Naive thymus-derived CD4-positive, alpha-beta T cell (primary cell): Measurements from ENCODE around the gene LRRC3C. TPM values are rescaled to one million over a fixed set of nuclear protein-coding genes. Genes with fewer than 3 reads are reported as not detected.
A peak's percentile ranks its signal among the peaks of the same experiment; 100 is the strongest.

ENCODE experiments used
- ATAC-seq: fragments of 150-1000 bp; cut with Tn5 transposase; 2 replicates; pipeline ENCODE4 v1.10.0; 2021; ENCODE audit warnings: mild to moderate bottlenecking, moderate library complexity
- CTCF ChIA-PET: fragments of 350-600 bp; sonication (Branson Sonifier 250); formaldehyde crosslinking; loops from one replicate; lab custom pipeline; 2021; ENCODE audit warnings: antibody characterized with exemption; lab: Charles Lee
- POLR2A ChIA-PET: fragments of 350-600 bp; sonication (Branson Sonifier 250); formaldehyde crosslinking; loops from one replicate; lab custom pipeline; 2021; ENCODE audit warnings: antibody characterized with exemption, inconsistent platforms; lab: Charles Lee
- DNase-seq, 9 donors: peaks; one replicate each; pipeline versions ENCODE4 v3.0.0 to v3.0.0-alpha.2; 2020 to 2022; ENCODE audit warnings: mixed read lengths in 1 of 9
- H3K27ac ChIP-seq: one replicate; pipeline ENCODE4 v1.7.0; 2013; ENCODE audit warnings: mild to moderate bottlenecking, low read depth, low read length, moderate library complexity
- H3K27me3 ChIP-seq, 2 donors: one replicate each; pipeline ENCODE4 v1.7.0; 2013; ENCODE audit warnings: low read length in 2 of 2, mild to moderate bottlenecking in 2 of 2, moderate library complexity in 2 of 2; ENCODE audit not compliant: control insufficient read depth in 2 of 2, insufficient read depth in 2 of 2
- H3K36me3 ChIP-seq, 3 experiments: 1 replicate in 2 of 3; 2 replicates in 1 of 3; pipeline ENCODE4 v1.7.0; 2013; ENCODE audit warnings: low read length in 3 of 3, mild to moderate bottlenecking in 3 of 3, moderate library complexity in 1 of 3; ENCODE audit not compliant: insufficient read depth in 3 of 3, control insufficient read depth in 2 of 3
- H3K4me1 ChIP-seq, 2 donors: one replicate each; pipeline ENCODE4 v1.7.0; 2013; ENCODE audit warnings: low read length in 2 of 2, mild to moderate bottlenecking in 2 of 2, moderate library complexity in 1 of 2; ENCODE audit not compliant: control insufficient read depth in 2 of 2, insufficient read depth in 2 of 2
- H3K4me3 ChIP-seq: 2 replicates; pipeline ENCODE4 v1.7.0; 2013; ENCODE audit warnings: mild to moderate bottlenecking, low read length
- H3K9me3 ChIP-seq, 3 experiments: 1 replicate in 2 of 3; 2 replicates in 1 of 3; pipeline ENCODE4 v1.7.0; 2013; ENCODE audit warnings: low read length in 3 of 3; ENCODE audit not compliant: control insufficient read depth in 2 of 3
- H3K27ac Mint-ChIP-seq, 9 donors: one replicate each; pipeline ENCODE4 v1.8.0; 2020 to 2022; ENCODE audit warnings: mixed read lengths in 9 of 9, mild to moderate bottlenecking in 8 of 9, moderate library complexity in 5 of 9, inconsistent platforms in 2 of 9
- H3K27me3 Mint-ChIP-seq, 5 donors: one replicate each; pipeline ENCODE4 v1.8.0; 2021 to 2022; ENCODE audit warnings: mixed read lengths in 5 of 5, mild to moderate bottlenecking in 1 of 5
- H3K36me3 Mint-ChIP-seq, 5 donors: one replicate each; pipeline ENCODE4 v1.8.0; 2020 to 2022; ENCODE audit warnings: mixed read lengths in 5 of 5, mild to moderate bottlenecking in 3 of 5, inconsistent platforms in 1 of 5
- H3K4me1 Mint-ChIP-seq, 7 donors: one replicate each; pipeline ENCODE4 v1.8.0; 2020 to 2022; ENCODE audit warnings: mixed read lengths in 7 of 7, mild to moderate bottlenecking in 3 of 7, inconsistent platforms in 1 of 7
- H3K4me3 Mint-ChIP-seq, 10 donors: one replicate each; pipeline ENCODE4 v1.8.0; 2020 to 2022; ENCODE audit warnings: mild to moderate bottlenecking in 10 of 10, mixed read lengths in 10 of 10, moderate library complexity in 6 of 10, inconsistent platforms in 2 of 10
- H3K9me3 Mint-ChIP-seq, 11 donors: one replicate each; pipeline ENCODE4 v1.8.0; 2020 to 2022; ENCODE audit warnings: mixed read lengths in 11 of 11, mild to moderate bottlenecking in 4 of 11, inconsistent platforms in 1 of 11, moderate library complexity in 1 of 11
- intact Hi-C, 2 donors: fragments of 100-400 bp; cut with micrococcal nuclease; formaldehyde crosslinking; loops; one replicate each; pipeline ENCODE4 v1.15.1; 2023
- polyA plus RNA-seq, 2 donors: library from polyadenylated mRNA; unstranded; fragments of 300-500 nt; fragmentation: Illumina TruSeq; gene quantifications; one replicate each; pipeline ENCODE4 v1.2.3, GENCODE V29; 2021
- total RNA-seq, 6 experiments: library from RNA in 5 of 6; stranded (reverse) in 5 of 6; gene quantifications; 1 replicate in 5 of 6; 2 replicates in 1 of 6; pipeline ENCODE4 v1.2.3 and lab custom pipeline; 2021 to 2026

LRRC3C gene
- total and polyA plus RNA-seq, 7 experiments from 2014 or later = 0.27 TPM; not detected in 6

DNA sequence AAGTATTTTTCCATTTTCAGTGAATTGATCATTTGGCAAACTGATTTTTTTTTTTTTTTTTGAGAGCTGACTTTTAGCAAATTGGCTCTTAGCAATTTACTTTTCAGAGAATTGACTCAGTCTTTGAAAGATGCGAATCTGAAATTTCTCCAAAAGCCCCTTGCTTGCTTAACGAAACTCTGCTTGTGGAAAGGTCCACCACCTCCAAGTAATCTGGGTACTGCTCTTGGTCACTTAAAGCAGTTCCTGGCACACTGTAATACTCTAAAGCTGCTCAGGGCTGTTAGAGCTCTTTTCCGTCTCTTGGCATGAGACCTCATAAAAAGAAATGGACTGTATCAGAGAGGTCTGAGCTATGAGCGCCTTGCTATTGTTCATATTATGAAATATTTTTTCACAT, 12.0 kb upstream of the LRRC3C start:
- peak overlapping the region in 1 of 9 donors; percentile 29 for H3K27ac Mint-ChIP-seq
- no peaks in the 10 kb centered on the region for H3K9me3 ChIP-seq

DNA sequence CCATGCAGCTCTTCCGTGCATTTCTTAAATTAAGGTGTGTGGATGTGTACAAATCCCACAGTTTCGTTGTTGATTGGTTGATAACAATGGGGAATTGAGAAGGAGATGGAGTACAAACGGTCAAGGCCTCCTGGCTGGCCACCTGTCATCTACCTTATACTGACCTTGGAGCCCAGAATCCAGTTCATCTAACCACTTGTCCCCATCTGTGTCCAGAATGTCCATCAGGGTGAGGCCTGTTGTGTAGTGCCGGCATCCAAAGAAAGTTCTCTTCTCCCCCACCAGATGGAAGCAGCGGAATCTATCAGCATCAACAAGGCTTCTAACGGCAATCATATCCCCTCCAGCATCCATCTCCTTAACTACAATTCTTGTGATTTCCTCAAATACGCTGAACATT, 10.6 kb upstream of the LRRC3C start:
- no peak overlapping the region for H3K27ac ChIP-seq
- ChIA-PET CTCF (no interaction called here), POLR2A (interaction anchor here (0.8 to 1.3 kb wide), 3 partner anchors 9 to 1771 kb away, joined by 3 to 5 read pairs (median 3); no protein-coding TSS in a partner anchor)
- peak overlapping the region in 1 of 10 donors; percentile 21 for H3K4me3 Mint-ChIP-seq
- intact Hi-C loops = loop anchor here in 1 of 2 donors (1.0 kb wide), 1 partner anchor 9 kb away; no protein-coding TSS in a partner anchor
- peaks cover 2 to 61% (median 44%) of the 10 kb centered on the region in 5 donors for H3K36me3 Mint-ChIP-seq
- H3K9me3 Mint-ChIP-seq = peaks cover 0 to 1% (median 0%) of the 10 kb centered on the region in 11 donors
- DNase-seq = no peak
- peaks cover 1 to 45% (median 17%) of the 10 kb centered on the region in 3 experiments for H3K36me3 ChIP-seq
- H3K4me1 ChIP-seq = peaks cover 14 to 28% of the 10 kb centered on the region in 2 donors
- peaks cover 10 to 55% (median 45%) of the 10 kb centered on the region in 7 donors for H3K4me1 Mint-ChIP-seq
- H3K27me3 Mint-ChIP-seq = no peaks in the 10 kb centered on the region
- H3K27me3 ChIP-seq = no peaks in the 10 kb centered on the region
- no peak overlapping the region for H3K4me3 ChIP-seq
- H3K9me3 ChIP-seq = no peaks in the 10 kb centered on the region
- ATAC-seq = no peak
- peak overlapping the region in 2 of 9 donors; percentile 56 to 68 for H3K27ac Mint-ChIP-seq

More for the DNA sequence above, 12.0 kb upstream of the LRRC3C start:
- peaks cover 10 to 41% (median 33%) of the 10 kb centered on the region in 7 donors for H3K4me1 Mint-ChIP-seq
- ChIA-PET CTCF (interaction anchor here (0.6 kb wide), 1 partner anchor 43 kb away, joined by 5 read pairs; no protein-coding TSS in a partner anchor), POLR2A (interaction anchor here (0.6 kb wide), 1 partner anchor 36 kb away, joined by 4 read pairs; no protein-coding TSS in a partner anchor)
- H3K27ac ChIP-seq = no peak overlapping the region
- H3K36me3 ChIP-seq = peaks cover 0 to 45% (median 10%) of the 10 kb centered on the region in 3 experiments
- ATAC-seq (no peak), DNase-seq (no peak)
- no peaks in the 10 kb centered on the region for H3K27me3 Mint-ChIP-seq
- peaks cover 0 to 1% (median 0%) of the 10 kb centered on the region in 11 donors for H3K9me3 Mint-ChIP-seq
- H3K4me1 ChIP-seq = peaks cover 6 to 14% of the 10 kb centered on the region in 2 donors
- intact Hi-C loops = loop anchor here in 1 of 2 donors (1.0 kb wide), 1 partner anchor 12 kb away; no protein-coding TSS in a partner anchor
- H3K4me3 ChIP-seq = no peak overlapping the region
- H3K36me3 Mint-ChIP-seq = peaks cover 5 to 63% (median 40%) of the 10 kb centered on the region in 5 donors
- no peak overlapping the region for H3K4me3 Mint-ChIP-seq
- H3K27me3 ChIP-seq = no peaks in the 10 kb centered on the region

DNA sequence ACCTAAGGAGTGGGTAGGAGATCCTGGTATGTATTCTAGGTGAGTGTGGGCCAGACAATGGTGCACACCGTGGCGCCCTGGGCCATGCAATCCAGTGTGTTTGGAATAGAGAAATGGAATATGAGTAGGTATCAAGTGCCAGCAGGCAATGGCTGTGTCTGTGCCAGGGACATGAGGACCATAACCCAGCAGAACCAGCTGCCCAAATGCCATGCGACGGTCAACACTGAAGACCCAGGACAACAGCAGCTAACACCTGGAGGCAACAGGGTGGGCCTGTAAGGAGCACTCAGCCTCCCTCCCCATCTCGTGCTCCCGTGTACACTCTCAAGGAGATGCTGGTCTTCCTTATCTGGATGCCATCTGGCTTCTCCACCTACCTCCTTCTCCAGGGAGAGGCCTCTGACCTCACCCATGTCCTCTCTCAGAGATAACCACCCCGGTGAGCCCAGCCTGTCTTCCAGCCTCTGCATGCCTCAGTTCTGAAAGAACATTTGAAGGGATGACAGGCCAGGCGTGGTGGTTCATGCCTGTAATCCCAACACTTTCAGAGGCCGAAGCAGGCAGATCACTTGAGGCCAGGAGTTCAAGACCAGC, 8.3 kb upstream of the LRRC3C start:
- Histone ChIP-seq H3K4me3 (no peak overlapping the region), H3K9me3 (no peaks in the 10 kb centered on the region), H3K4me1 (peaks cover 36 to 50% of the 10 kb centered on the region in 2 donors), H3K36me3 (peaks cover 15 to 53% (median 22%) of the 10 kb centered on the region in 3 experiments), H3K27me3 (no peaks in the 10 kb centered on the region), H3K27ac (peak overlapping the region; percentile 37)
- Mint-ChIP-seq H3K27me3 (no peaks in the 10 kb centered on the region), H3K4me1 (peaks cover 10 to 72% (median 65%) of the 10 kb centered on the region in 7 donors), H3K4me3 (peak overlapping the region in 5 of 10 donors; percentile 9 to 79 (median 50)), H3K9me3 (no peaks in the 10 kb centered on the region), H3K27ac (peak overlapping the region in 5 of 9 donors; percentile 32 to 90 (median 80)), H3K36me3 (peaks cover 11 to 68% (median 38%) of the 10 kb centered on the region in 5 donors)
- intact Hi-C loops = no loop called here
- CTCF ChIA-PET = interaction anchor here (0.7 kb wide), 1 partner anchor 187 kb away, joined by 5 read pairs; no protein-coding TSS in a partner anchor
- no peak for ATAC-seq
- POLR2A ChIA-PET = interaction anchor here (0.9 kb wide), 1 partner anchor 25 kb away, joined by 3 read pairs; no protein-coding TSS in a partner anchor
- no peak for DNase-seq

GRCh38 chr17:39920218-39921210, 7.0 kb upstream of the LRRC3C start:
- peaks cover 11 to 74% (median 41%) of the 10 kb centered on the region in 5 donors for H3K36me3 Mint-ChIP-seq
- no peaks in the 10 kb centered on the region for H3K27me3 ChIP-seq
- H3K9me3 ChIP-seq = no peaks in the 10 kb centered on the region
- ATAC-seq = peak; percentile 73
- H3K9me3 Mint-ChIP-seq = no peaks in the 10 kb centered on the region
- no peaks in the 10 kb centered on the region for H3K27me3 Mint-ChIP-seq
- ChIA-PET POLR2A (no interaction called here), CTCF (interaction anchor here (0.6 kb wide), 1 partner anchor 456 kb away, joined by 3 read pairs; no protein-coding TSS in a partner anchor)
- no peak overlapping the region for H3K4me3 ChIP-seq
- DNase-seq = peak in 3 of 9 donors; percentile 27 to 53 (median 41)
- peaks cover 15 to 54% (median 22%) of the 10 kb centered on the region in 3 experiments for H3K36me3 ChIP-seq
- peak overlapping the region in 9 of 10 donors; percentile 34 to 97 (median 59) for H3K4me3 Mint-ChIP-seq
- peak overlapping the region; percentile 54 to 96 (median 91) for H3K27ac Mint-ChIP-seq
- H3K4me1 Mint-ChIP-seq = peaks cover 21 to 84% (median 78%) of the 10 kb centered on the region in 7 donors
- intact Hi-C loops = no loop called here
- H3K4me1 ChIP-seq = peaks cover 49 to 64% of the 10 kb centered on the region in 2 donors
- peak overlapping the region; percentile 87 for H3K27ac ChIP-seq

DNA sequence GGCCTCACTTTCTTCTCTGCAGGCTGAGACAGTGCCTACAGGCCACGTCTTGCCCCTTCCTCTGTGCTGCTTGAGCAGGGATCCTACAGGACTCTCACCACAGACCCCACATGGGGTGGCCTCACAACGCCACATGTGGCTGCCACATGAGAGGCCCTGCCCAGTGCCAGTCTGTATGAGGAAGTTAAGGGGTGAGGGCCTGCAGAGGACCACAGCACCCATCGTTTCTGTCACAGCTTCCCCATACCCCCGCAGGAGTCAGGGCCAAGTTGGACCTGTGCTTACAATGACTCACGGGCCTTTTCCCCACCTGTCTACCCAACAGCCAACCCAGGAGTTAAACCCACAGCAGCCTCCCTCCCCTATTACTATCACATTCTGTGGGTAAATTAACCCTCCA, 6.2 kb upstream of the LRRC3C start:
- H3K27ac ChIP-seq = peak overlapping the region; percentile 87
- no peak for DNase-seq
- no peaks in the 10 kb centered on the region for H3K27me3 ChIP-seq
- H3K4me3 Mint-ChIP-seq = peak overlapping the region in 8 of 10 donors; percentile 18 to 97 (median 61)
- H3K27me3 Mint-ChIP-seq = no peaks in the 10 kb centered on the region
- POLR2A ChIA-PET = interaction anchor here (0.7 kb wide), 1 partner anchor 12 kb away, joined by 4 read pairs; no protein-coding TSS in a partner anchor
- peaks cover 11 to 76% (median 39%) of the 10 kb centered on the region in 5 donors for H3K36me3 Mint-ChIP-seq
- peaks cover 57 to 72% of the 10 kb centered on the region in 2 donors for H3K4me1 ChIP-seq
- H3K36me3 ChIP-seq = peaks cover 15 to 54% (median 22%) of the 10 kb centered on the region in 3 experiments
- no peak for ATAC-seq
- H3K9me3 Mint-ChIP-seq = no peaks in the 10 kb centered on the region
- H3K27ac Mint-ChIP-seq = peak overlapping the region in 8 of 9 donors; percentile 54 to 96 (median 92)
- peaks cover 21 to 89% (median 81%) of the 10 kb centered on the region in 7 donors for H3K4me1 Mint-ChIP-seq
- CTCF ChIA-PET = interaction anchor here (0.6 to 1.4 kb wide), 2 partner anchors 49 to 456 kb away, joined by 3 to 4 read pairs; no protein-coding TSS in a partner anchor
- intact Hi-C loops = no loop called here
- H3K9me3 ChIP-seq = no peaks in the 10 kb centered on the region
- H3K4me3 ChIP-seq = no peak overlapping the region
